Heart right ventricle (tissue), 16 donors: ENCODE results near the gene SGTA. TPM values are rescaled to one million over a fixed set of nuclear protein-coding genes. Genes with fewer than 3 reads are reported as not detected.
A peak's percentile ranks its signal among the peaks of the same experiment; 100 is the strongest.

Experiments used
- ATAC-seq, 8 donors: fragments of 200-7000 bp; cut with Tn5 transposase; one replicate each; pipeline ENCODE4 v1.9.1; 2020; ENCODE audit warnings: mild to moderate bottlenecking in 8 of 8, moderate library complexity in 8 of 8, moderate number of reproducible peaks in 1 of 8
- DNase-seq, 2 donors: peaks; one replicate each; pipeline ENCODE4 v3.0.0-alpha.2; 2020
- H3K27ac ChIP-seq, 10 donors: fragments of 200-600 bp; sonication (generic) in 2 of 10; one replicate each; pipeline versions ENCODE4 v1.5.0 to v1.8.0; 2020 to 2022; ENCODE audit warnings: mild to moderate bottlenecking in 3 of 10
- H3K27me3 ChIP-seq, 7 donors: fragments of 200-600 bp; one replicate each; pipeline ENCODE4 v1.8.0; 2021 to 2022; ENCODE audit warnings: mild to moderate bottlenecking in 2 of 7
- H3K36me3 ChIP-seq, 9 donors: fragments of 200-600 bp; sonication (generic) in 1 of 9; one replicate each; pipeline versions ENCODE4 v1.5.0 to v1.8.0; 2020 to 2022; ENCODE audit warnings: mild to moderate bottlenecking in 2 of 9
- H3K4me1 ChIP-seq, 9 donors: fragments of 200-600 bp; sonication (generic) in 1 of 9; one replicate each; pipeline versions ENCODE4 v1.5.0 to v1.8.0; 2020 to 2022; ENCODE audit warnings: mild to moderate bottlenecking in 4 of 9
- H3K4me3 ChIP-seq, 10 donors: fragments of 200-600 bp; sonication (generic) in 2 of 10; one replicate each; pipeline versions ENCODE4 v1.5.0 to v1.8.0; 2020 to 2022; ENCODE audit warnings: mild to moderate bottlenecking in 7 of 10, moderate library complexity in 2 of 10
- H3K9me3 ChIP-seq, 11 donors: fragments of 200-600 bp in 10 of 11; sonication (generic) in 2 of 11; one replicate each; pipeline versions ENCODE4 v1.5.0 to v1.8.0; 2013 to 2022; ENCODE audit warnings: mild to moderate bottlenecking in 2 of 11, control low read depth in 1 of 11, moderate library complexity in 1 of 11
- WGBS, 2 donors: extraction: QIAGEN DNeasy Blood & Tissue Kit; methylation state at CpG; one replicate each; pipeline ENCODE4 v1.1.7; 2013; ENCODE audit warnings: inconsistent platforms in 1 of 2; 5-methylcytosine and 5-hydroxymethylcytosine counted together
- intact Hi-C, 10 donors: fragments of 100-400 bp; cut with DNase I; formaldehyde crosslinking; loops; one replicate each; pipeline versions ENCODE4 v1.11.1 to v1.14.2; 2022
- polyA plus RNA-seq, 2 donors: library from polyadenylated mRNA; stranded (reverse); fragments of 200-250 nt; gene quantifications; one replicate each; pipeline ENCODE4 v1.2.3, GENCODE V29; 2013
- total RNA-seq, 10 donors: library from RNA; stranded (reverse); fragmentation: NEBNext Ultra II Directional in 3 of 10; extraction: Animal tissue kit (Norgen Biotek cat#: 25700) in 3 of 10; gene quantifications; one replicate each; pipeline versions ENCODE4 v1.2.1 to v1.2.4, GENCODE V29; 2021 to 2023
- TF ChIP-seq, protein P1 (sequence below), 9 donors: fragments of 200-600 bp; sonication (generic) in 2 of 9; IDR thresholded peaks; one replicate each; pipeline versions ENCODE4 v1.5.0 to v1.8.0; 2021 to 2022; ENCODE audit warnings: antibody characterized with exemption in 9 of 9, mild to moderate bottlenecking in 5 of 9, moderate library complexity in 1 of 9
- donor health status: Arrhythmogenic right ventricular cardiomyopathy.
- donor health status: ischemic (EF 13 %, LVEDD 7.1; RV severe dilation, severe dysfunction).
- donor health status: healthy with polysubstance abuse.
- donor health status: DM: no; HTN: yes; CAD: no.
- donor health status: DM: no; HTN: no; CAD: no.
- donor health status: ischemic (EF 25% LVEDD 6.9; RV normal size, moderate dysfunction).
- donor health status: ischemic (EF 25% LVEDD 5.7; RV mildly dilated, moderate dysfunction).
- donor health status: healthy.
- donor health status: DM: yes; HTN: yes; CAD: no.
- donor health status: Ischemic cardiomyopathy.
- donor health status: ischemic (EF 35%, LVEDD 5.7; RV mildly dilated, moderate dysfunction).
- donor health status: nonischemic (EF 11% LVEDD 7.7; RV severe dilation, severe dysfunction).
- donor health status: DM: yes; HTN: yes; CAD: no.
- donor health status: PGD.
- donor health status: ischemic (EF 29% LVEDD 5.4; RV normal size, mild dysfunction).
- donor health status: nonischemic (EF 23%, LVEDD 6.1; RV moderate dilation, normal function).

SGTA gene
- total and polyA plus RNA-seq, 12 donors, result 52.6 to 102 (median 66.2) TPM

- H3K27me3 ChIP-seq, result no peaks in the 10 kb centered on the region
- TF ChIP-seq, protein P1, sequence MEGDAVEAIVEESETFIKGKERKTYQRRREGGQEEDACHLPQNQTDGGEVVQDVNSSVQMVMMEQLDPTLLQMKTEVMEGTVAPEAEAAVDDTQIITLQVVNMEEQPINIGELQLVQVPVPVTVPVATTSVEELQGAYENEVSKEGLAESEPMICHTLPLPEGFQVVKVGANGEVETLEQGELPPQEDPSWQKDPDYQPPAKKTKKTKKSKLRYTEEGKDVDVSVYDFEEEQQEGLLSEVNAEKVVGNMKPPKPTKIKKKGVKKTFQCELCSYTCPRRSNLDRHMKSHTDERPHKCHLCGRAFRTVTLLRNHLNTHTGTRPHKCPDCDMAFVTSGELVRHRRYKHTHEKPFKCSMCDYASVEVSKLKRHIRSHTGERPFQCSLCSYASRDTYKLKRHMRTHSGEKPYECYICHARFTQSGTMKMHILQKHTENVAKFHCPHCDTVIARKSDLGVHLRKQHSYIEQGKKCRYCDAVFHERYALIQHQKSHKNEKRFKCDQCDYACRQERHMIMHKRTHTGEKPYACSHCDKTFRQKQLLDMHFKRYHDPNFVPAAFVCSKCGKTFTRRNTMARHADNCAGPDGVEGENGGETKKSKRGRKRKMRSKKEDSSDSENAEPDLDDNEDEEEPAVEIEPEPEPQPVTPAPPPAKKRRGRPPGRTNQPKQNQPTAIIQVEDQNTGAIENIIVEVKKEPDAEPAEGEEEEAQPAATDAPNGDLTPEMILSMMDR (IDR thresholded peaks at IDR 0.05), result no peak
- 64 to 66% methylated on average over 29 of the region's 29 CpGs for WGBS, 2 donors
- H3K4me1 ChIP-seq, result peaks cover 28 to 78% (median 62%) of the 10 kb centered on the region in 9 donors
- H3K27ac ChIP-seq, result peak overlapping the region; percentile 15 to 94 (median 86)
- H3K9me3 ChIP-seq, result no peaks in the 10 kb centered on the region
- no peak overlapping the region for H3K4me3 ChIP-seq
- intact Hi-C loops, result no loop called here
- peak in 6 of 8 donors; percentile 4 to 46 (median 13) for ATAC-seq
- no peak for DNase-seq
- H3K36me3 ChIP-seq, result peaks cover 0 to 26% (median 11%) of the 10 kb centered on the region in 9 donors
Observed at GRCh38 chr19:2771786-2772674, 11.0 kb downstream of the SGTA start.

GRCh38 chr19:2770055-2771013 lies 12.7 kb downstream of the SGTA start:
- Histone ChIP-seq H3K4me1 (peaks cover 24 to 61% (median 47%) of the 10 kb centered on the region in 9 donors), H3K27me3 (no peaks in the 10 kb centered on the region), H3K36me3 (peaks cover 0 to 39% (median 27%) of the 10 kb centered on the region in 9 donors), H3K27ac (peak overlapping the region; percentile 52 to 94 (median 86)), H3K9me3 (no peaks in the 10 kb centered on the region), H3K4me3 (peak overlapping the region in 1 of 10 donors; percentile 13)
- DNase-seq, result peak; percentile 62 to 84
- peak; percentile 73 to 89 (median 84) for ATAC-seq
- TF ChIP-seq, protein P1 (IDR thresholded peaks at IDR 0.05), result no peak
- intact Hi-C loops, result no loop called here
- 41 to 50% methylated on average over 39 to 40 of the region's 40 CpGs for WGBS, 2 donors

GRCh38 chr19:2769218-2769617 lies 13.9 kb downstream of the SGTA start:
- Histone ChIP-seq H3K27ac (peak overlapping the region in 6 of 10 donors; percentile 33 to 94 (median 57)), H3K36me3 (peaks cover 0 to 50% (median 38%) of the 10 kb centered on the region in 9 donors), H3K4me1 (peaks cover 15 to 50% (median 36%) of the 10 kb centered on the region in 9 donors), H3K9me3 (no peaks in the 10 kb centered on the region), H3K27me3 (no peaks in the 10 kb centered on the region), H3K4me3 (no peak overlapping the region)
- intact Hi-C loops, result no loop called here
- WGBS, 2 donors, result 88 to 95% methylated on average over 8 of the region's 8 CpGs
- DNase-seq, result no peak
- TF ChIP-seq, protein P1 (IDR thresholded peaks at IDR 0.05), result no peak
- peak in 1 of 8 donors; percentile 15 for ATAC-seq
